Brain pericyte (primary cell): ENCODE results near the gene MRPL49.

ENCODE experiments used
- DNase-seq: peaks from one replicate; pipeline ENCODE4 v3.0.0-alpha.2; 2012; ENCODE audit warnings: low read depth, low spot score

MRPL49 gene

GRCh38 chr11:65102142-65103095 lies 19.7 kb upstream of the MRPL49 start:
- no peak for DNase-seq

GRCh38 chr11:65103476-65103875 lies 18.6 kb upstream of the MRPL49 start:
- DNase-seq = no peak

- no peak for DNase-seq
Observed at GRCh38 chr11:65104628-65105027, 17.5 kb upstream of the MRPL49 start.

GRCh38 chr11:65107078-65107477 lies 15.0 kb upstream of the MRPL49 start:
- no peak for DNase-seq

GRCh38 chr11:65107751-65108468 lies 14.2 kb upstream of the MRPL49 start:
- DNase-seq = no peak

GRCh38 chr11:65108469-65109123 lies 13.5 kb upstream of the MRPL49 start:
- no peak for DNase-seq

GRCh38 chr11:65109231-65110198 lies 12.6 kb upstream of the MRPL49 start:
- DNase-seq = no peak

- DNase-seq = peak; percentile 63
Observed at GRCh38 chr11:65110354-65110861, 11.7 kb upstream of the MRPL49 start.

- DNase-seq = no peak
Observed at GRCh38 chr11:65111159-65111743, 10.9 kb upstream of the MRPL49 start.

GRCh38 chr11:65111744-65112545 lies 10.2 kb upstream of the MRPL49 start, which contains the start of gene TM7SF2:
TSS of gene TM7SF2 (plus strand) at chr11:65111872. CDS start at chr11:65112016, 144 bp downstream.
- peak; percentile 56 for DNase-seq

GRCh38 chr11:65112546-65113360 lies 9.4 kb upstream of the MRPL49 start:
- DNase-seq = no peak

GRCh38 chr11:65113361-65113756 lies 8.8 kb upstream of the MRPL49 start:
- DNase-seq = no peak

- no peak for DNase-seq
Observed at GRCh38 chr11:65113839-65114238, 8.3 kb upstream of the MRPL49 start.

GRCh38 chr11:65114538-65115171 lies 7.5 kb upstream of the MRPL49 start:
- no peak for DNase-seq

GRCh38 chr11:65115361-65116082 lies 6.6 kb upstream of the MRPL49 start:
- DNase-seq = no peak

GRCh38 chr11:65116370-65117205 lies 5.5 kb upstream of the MRPL49 start:
- no peak for DNase-seq
